ENCODE results near the gene KCNJ4.

KCNJ4 gene

GRCh38 chr22:38431266-38432010, 23.6 kb downstream of the KCNJ4 start:
- DNase-seq (ENCODE audit: low read depth in 2 of 2), result no peak

- DNase-seq (ENCODE audit: low read depth in 2 of 2), result no peak
Measured at GRCh38 chr22:38429499-38430068, 25.4 kb downstream of the KCNJ4 start.

GRCh38 chr22:38428714-38429113, 26.3 kb downstream of the KCNJ4 start:
- no peak for DNase-seq (ENCODE audit: low read depth in 2 of 2)

GRCh38 chr22:38427940-38428339, 27.1 kb downstream of the KCNJ4 start:
- no peak for DNase-seq (ENCODE audit: low read depth in 2 of 2)

- DNase-seq (ENCODE audit: low read depth in 2 of 2), result no peak
Measured at GRCh38 chr22:38427465-38427864, 27.5 kb downstream of the KCNJ4 start.

GRCh38 chr22:38426628-38427027, 28.4 kb downstream of the KCNJ4 start:
- no peak for DNase-seq (ENCODE audit: low read depth in 2 of 2)

- no peak for DNase-seq (ENCODE audit: low read depth in 2 of 2)
Measured at GRCh38 chr22:38424525-38425080, 30.4 kb downstream of the KCNJ4 start.

GRCh38 chr22:38423512-38424503, 31.2 kb downstream of the KCNJ4 start:
- DNase-seq (ENCODE audit: low read depth in 2 of 2), result no peak

- no peak for DNase-seq (ENCODE audit: low read depth in 2 of 2)
Measured at GRCh38 chr22:38422611-38423511, 32.1 kb downstream of the KCNJ4 start.

GRCh38 chr22:38420734-38421133, 34.3 kb downstream of the KCNJ4 start:
- no peak for DNase-seq (ENCODE audit: low read depth in 2 of 2)

GRCh38 chr22:38419858-38420160, 35.2 kb downstream of the KCNJ4 start:
- DNase-seq (ENCODE audit: low read depth in 2 of 2), result no peak

GRCh38 chr22:38419121-38419857, 35.7 kb downstream of the KCNJ4 start:
- DNase-seq (ENCODE audit: low read depth in 2 of 2), result no peak

- DNase-seq (ENCODE audit: low read depth in 2 of 2), result no peak
Measured at GRCh38 chr22:38418589-38418988, 36.4 kb downstream of the KCNJ4 start.

- DNase-seq (ENCODE audit: low read depth in 2 of 2), result no peak
Measured at GRCh38 chr22:38417252-38418060, 37.5 kb downstream of the KCNJ4 start.

GRCh38 chr22:38416621-38417251, 38.3 kb downstream of the KCNJ4 start:
- DNase-seq (ENCODE audit: low read depth in 2 of 2), result no peak

- no peak for DNase-seq (ENCODE audit: low read depth in 2 of 2)
Measured at GRCh38 chr22:38415561-38416321, 39.3 kb downstream of the KCNJ4 start.

- DNase-seq (ENCODE audit: low read depth in 2 of 2), result no peak
Measured at GRCh38 chr22:38415046-38415445, 40.0 kb downstream of the KCNJ4 start.

GRCh38 chr22:38414009-38414395, 41.0 kb downstream of the KCNJ4 start:
- no peak for DNase-seq (ENCODE audit: low read depth in 2 of 2)
